ENCODE results near the gene LCNL1. TPM values are rescaled to one million over a fixed set of nuclear protein-coding genes. Genes with fewer than 3 reads are reported as not detected.
"Not testable (repeated sequence)": the region's sequence is repeated elsewhere in the genome, so short reads cannot be mapped to it uniquely, and the experiment has no call there.

The LCNL1 gene
- total RNA-seq, 1 donor from 2014 or later: not detected

DNA sequence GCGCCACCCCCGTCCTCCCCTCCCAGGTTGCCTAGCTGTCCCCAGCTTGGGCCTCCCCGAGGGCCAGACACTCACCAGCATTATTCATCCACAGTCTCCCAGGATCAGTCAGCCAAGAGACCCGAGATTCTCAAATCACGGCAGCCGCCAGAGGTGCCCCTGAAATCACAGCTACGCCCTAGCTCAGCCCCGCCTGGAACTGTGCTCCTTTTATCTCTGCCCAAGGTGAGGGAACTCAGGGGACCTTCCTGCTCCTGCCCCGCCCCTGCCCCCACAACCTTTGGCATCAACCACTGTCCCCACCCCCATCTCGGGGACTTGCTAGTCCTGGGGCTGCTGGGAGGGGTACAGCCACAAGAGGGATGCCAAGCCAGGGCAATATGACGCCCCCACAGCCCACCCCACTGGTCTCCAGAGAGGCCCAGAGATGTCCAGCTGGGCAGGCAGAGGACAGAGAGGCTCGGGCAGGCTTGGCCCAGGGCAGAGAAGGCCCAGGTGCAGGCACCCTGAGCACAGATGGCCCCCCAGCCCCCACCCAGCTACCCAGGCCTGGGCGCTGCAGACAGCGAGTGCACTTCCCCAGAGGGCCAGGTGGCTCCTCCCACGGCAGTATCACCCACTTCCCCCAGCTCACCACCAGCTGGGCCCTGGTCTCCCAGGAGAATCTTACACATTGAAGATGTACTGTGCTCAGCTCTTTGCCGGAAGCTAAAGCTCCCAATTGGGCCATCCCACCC is 49.3 kb downstream of the LCNL1 start, which contains the start of gene FUT7:
Gene FUT7 (minus strand): TSS at position 185 of the 737 bp plus-strand sequence. CDS start 97 bp downstream, at position 88.
- no peak for DNase-seq (ENCODE audit: low read depth)
- H3K4me3 ChIP-seq (ENCODE audit: low read depth, low read length): no peak within 1 kb of the TSS
- TF ChIP-seq CTCF (conservative IDR thresholded peaks at IDR 0.05; ENCODE audit: low read depth, low read length): no peak

GRCh38 chr9:137032858-137033257 is 50.1 kb downstream of the LCNL1 start:
- no peak for TF ChIP-seq CTCF (conservative IDR thresholded peaks at IDR 0.05; ENCODE audit: low read depth, low read length)
- H3K4me3 ChIP-seq (ENCODE audit: low read depth, low read length): no peak overlapping the region
- DNase-seq (ENCODE audit: low read depth): no peak

DNA sequence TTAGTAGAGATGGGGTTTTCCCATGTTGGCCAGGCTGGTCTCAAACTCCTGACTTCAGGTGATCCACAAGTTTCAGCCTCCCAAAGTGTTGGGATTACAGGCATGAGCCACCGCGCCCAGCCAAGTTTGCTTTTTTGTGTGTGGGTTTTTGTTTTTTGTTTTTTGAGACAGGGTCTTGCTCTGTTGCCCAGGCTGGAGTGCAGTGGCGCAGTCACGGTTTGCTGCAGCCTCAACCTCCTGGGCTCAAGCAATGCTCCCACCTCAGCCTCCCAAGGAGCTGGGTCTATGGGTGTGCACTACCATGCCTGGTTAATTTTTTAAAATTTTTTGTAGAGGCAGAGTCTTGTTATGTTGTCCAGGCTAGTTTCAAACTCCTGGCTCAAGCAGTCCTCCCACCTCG is 50.7 kb downstream of the LCNL1 start:
- not testable (repeated sequence) for DNase-seq (ENCODE audit: low read depth)

DNA sequence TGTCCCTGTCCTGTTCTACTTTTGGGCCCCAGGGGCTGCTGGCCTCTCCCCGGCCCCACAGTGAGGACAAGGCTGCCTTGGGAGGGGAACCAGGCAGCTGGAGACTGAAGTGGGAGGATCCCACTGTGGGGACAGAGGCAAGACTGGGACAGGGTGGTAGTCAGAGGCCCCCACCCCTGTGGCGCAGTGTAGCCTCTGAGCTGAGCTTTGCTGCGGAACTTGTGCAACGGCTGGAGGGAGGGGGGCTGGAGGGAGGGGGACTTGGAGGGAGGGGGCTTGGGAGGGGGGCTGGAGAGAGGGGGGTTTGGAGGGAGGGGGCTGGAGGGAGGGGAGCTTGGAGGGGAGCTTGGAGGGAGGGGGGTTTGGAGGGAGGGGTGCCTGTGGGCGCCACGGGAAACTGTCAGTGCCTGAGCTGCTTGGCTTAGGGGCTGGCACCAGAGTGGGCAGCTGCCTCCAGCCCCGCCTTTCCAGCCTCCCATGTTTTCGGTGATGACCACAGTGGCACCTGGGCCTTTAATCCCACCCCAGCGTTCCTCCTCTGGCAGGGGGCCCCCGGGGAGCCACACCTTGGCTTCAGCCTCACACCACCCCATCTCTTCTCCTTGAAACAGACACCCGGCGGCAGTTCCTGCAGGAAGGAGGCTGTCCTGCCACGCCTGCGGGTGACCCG is 51.4 kb downstream of the LCNL1 start:
- TF ChIP-seq CTCF (conservative IDR thresholded peaks at IDR 0.05; ENCODE audit: low read depth, low read length): no peak
- H3K4me3 ChIP-seq (ENCODE audit: low read depth, low read length): no peak overlapping the region
- no peak for DNase-seq (ENCODE audit: low read depth)

More for the DNA sequence above, 50.7 kb downstream of the LCNL1 start:
- H3K4me3 ChIP-seq (ENCODE audit: low read depth, low read length): not testable (repeated sequence)

- DNase-seq (ENCODE audit: low read depth): no peak
- peak; percentile 92 for TF ChIP-seq CTCF (conservative IDR thresholded peaks at IDR 0.05; ENCODE audit: low read depth, low read length)
- H3K4me3 ChIP-seq (ENCODE audit: low read depth, low read length): no peak overlapping the region
Measured at GRCh38 chr9:137034709-137035506, 52.1 kb downstream of the LCNL1 start.

Other genes starting within 250 kb of the LCNL1 start
- not detected in 2 replicates for gene LCN10, start 240.1 kb upstream of the LCNL1 start, total RNA-seq
- gene LCN6, start 234.5 kb upstream of the LCNL1 start, total RNA-seq: not detected in 2 replicates
- not detected in 2 replicates for gene LCN8, start 224.8 kb upstream of the LCNL1 start, total RNA-seq
- not detected in 2 replicates for gene LCN15, start 218.5 kb upstream of the LCNL1 start, total RNA-seq
- 90.4 and 108 TPM in 2 replicates for gene TMEM141, start 191.6 kb upstream of the LCNL1 start, total RNA-seq
- 0.06 TPM in 1 of 2 replicates, not detected in the other for gene CCDC183, start 186.7 kb upstream of the LCNL1 start, total RNA-seq
- gene RABL6, start 175.0 kb upstream of the LCNL1 start, total RNA-seq: 114 and 160 TPM in 2 replicates
- gene AJM1, start 140.5 kb upstream of the LCNL1 start, total RNA-seq: 0.51 and 2.2 TPM in 2 replicates
- gene PHPT1, start 133.6 kb upstream of the LCNL1 start, total RNA-seq: 101 and 114 TPM in 2 replicates
- gene MAMDC4, start 130.6 kb upstream of the LCNL1 start, total RNA-seq: 1.2 and 4.8 TPM in 2 replicates
- gene EDF1, start 116.7 kb upstream of the LCNL1 start, total RNA-seq: 403 and 419 TPM in 2 replicates
- 21.0 and 26.1 TPM in 2 replicates for gene TRAF2, start 96.5 kb upstream of the LCNL1 start, total RNA-seq
- 124 and 149 TPM in 2 replicates for gene FBXW5, start 38.3 kb upstream of the LCNL1 start, total RNA-seq
- not detected in 2 replicates for gene C8G, start 37.8 kb upstream of the LCNL1 start, total RNA-seq
- 1.2 TPM in 1 of 2 replicates, not detected in the other for gene LCN12, start 30.7 kb upstream of the LCNL1 start, total RNA-seq
- gene PTGDS, start 5.5 kb upstream of the LCNL1 start, total RNA-seq: not detected in 2 replicates
- 70.1 and 81.7 TPM in 2 replicates for gene PAXX, start 9.4 kb downstream of the LCNL1 start, total RNA-seq
- 2.2 and 2.4 TPM in 2 replicates for gene CLIC3, start 13.6 kb downstream of the LCNL1 start, total RNA-seq
- 3.0 and 7.6 TPM in 2 replicates for gene ABCA2, start 45.2 kb downstream of the LCNL1 start, total RNA-seq
- gene FUT7, start 49.1 kb downstream of the LCNL1 start, total RNA-seq: not detected in 2 replicates
- gene NPDC1, start 63.2 kb downstream of the LCNL1 start, total RNA-seq: 19.7 and 47.7 TPM in 2 replicates
- 0.87 TPM in 1 of 2 replicates, not detected in the other for gene ENTPD2, start 71.1 kb downstream of the LCNL1 start, total RNA-seq
- 25.6 and 51.3 TPM in 2 replicates for gene SAPCD2, start 87.6 kb downstream of the LCNL1 start, total RNA-seq
- gene UAP1L1, start 94.5 kb downstream of the LCNL1 start, total RNA-seq: 2.1 and 2.2 TPM in 2 replicates
- 46.0 and 74.3 TPM in 2 replicates for gene MAN1B1, start 104.0 kb downstream of the LCNL1 start, total RNA-seq
- 66.9 and 125 TPM in 2 replicates for gene DPP7, start 131.7 kb downstream of the LCNL1 start, total RNA-seq
- gene GRIN1, start 156.2 kb downstream of the LCNL1 start, total RNA-seq: not detected in 2 replicates
- gene LRRC26, start 187.1 kb downstream of the LCNL1 start, total RNA-seq: not detected in 2 replicates
- gene TMEM210, start 189.1 kb downstream of the LCNL1 start, total RNA-seq: not detected in 2 replicates
- gene ANAPC2, start 205.6 kb downstream of the LCNL1 start, total RNA-seq: 16.7 TPM in 2 replicates
- gene SSNA1, start 205.7 kb downstream of the LCNL1 start, total RNA-seq: 139 and 185 TPM in 2 replicates
- 10.5 and 13.5 TPM in 2 replicates for gene TPRN, start 217.7 kb downstream of the LCNL1 start, total RNA-seq
- 39.4 and 44.9 TPM in 2 replicates for gene TMEM203, start 222.7 kb downstream of the LCNL1 start, total RNA-seq
- 22.0 and 26.9 TPM in 2 replicates for gene NDOR1, start 222.7 kb downstream of the LCNL1 start, total RNA-seq
- gene RNF208, start 239.2 kb downstream of the LCNL1 start, total RNA-seq: 0.22 and 1.5 TPM in 2 replicates
- gene CYSRT1, start 242.2 kb downstream of the LCNL1 start, total RNA-seq: 0.17 and 0.94 TPM in 2 replicates
- not detected in 2 replicates for gene RNF224, start 244.5 kb downstream of the LCNL1 start, total RNA-seq
- 0.07 TPM in 1 of 2 replicates, not detected in the other for gene SLC34A3, start 247.9 kb downstream of the LCNL1 start, total RNA-seq

Data from epithelial cell of proximal tubule (primary cell).